Measurements from ENCODE around the gene TESK2. TPM values are rescaled to one million over a fixed set of nuclear protein-coding genes. Genes with fewer than 3 reads are reported as not detected.

TESK2 gene
- polyA plus RNA-seq, 1 donor (not counting 4 experiments of a cell fraction or from before 2014, with no cell fraction given): 2.0 TPM

DNA sequence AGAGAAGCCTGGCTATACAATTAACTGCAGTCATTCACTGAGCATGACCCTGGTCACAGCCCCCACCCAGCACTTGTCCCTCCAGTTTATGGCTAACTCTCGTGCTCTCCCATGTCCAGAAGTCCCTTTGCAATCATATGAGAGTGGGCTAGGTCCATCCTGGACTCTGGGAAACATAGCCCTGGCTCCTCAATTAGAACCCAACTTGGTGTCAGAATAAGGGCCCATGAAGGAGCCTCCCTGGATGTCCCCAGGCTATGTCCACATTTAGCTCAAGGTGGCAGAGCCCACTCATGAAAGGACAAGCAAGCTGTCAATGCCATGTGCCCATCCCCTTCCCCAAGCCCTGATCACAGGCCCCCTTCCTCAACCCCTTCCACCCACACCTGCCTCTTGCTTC lies 191.7 kb downstream of the TESK2 start:
- no peak overlapping the region for H3K4me2 ChIP-seq (ENCODE audit: control insufficient read depth, extremely low read depth, insufficient read depth, low read depth, low read length)
- H3K9me3 ChIP-seq (ENCODE audit: control insufficient read depth, low read depth, low read length): no peaks in the 10 kb centered on the region
- peaks cover 3% of the 10 kb centered on the region for H3K4me1 ChIP-seq (ENCODE audit: control insufficient read depth, extremely low read depth, insufficient read depth, low read length)

DNA sequence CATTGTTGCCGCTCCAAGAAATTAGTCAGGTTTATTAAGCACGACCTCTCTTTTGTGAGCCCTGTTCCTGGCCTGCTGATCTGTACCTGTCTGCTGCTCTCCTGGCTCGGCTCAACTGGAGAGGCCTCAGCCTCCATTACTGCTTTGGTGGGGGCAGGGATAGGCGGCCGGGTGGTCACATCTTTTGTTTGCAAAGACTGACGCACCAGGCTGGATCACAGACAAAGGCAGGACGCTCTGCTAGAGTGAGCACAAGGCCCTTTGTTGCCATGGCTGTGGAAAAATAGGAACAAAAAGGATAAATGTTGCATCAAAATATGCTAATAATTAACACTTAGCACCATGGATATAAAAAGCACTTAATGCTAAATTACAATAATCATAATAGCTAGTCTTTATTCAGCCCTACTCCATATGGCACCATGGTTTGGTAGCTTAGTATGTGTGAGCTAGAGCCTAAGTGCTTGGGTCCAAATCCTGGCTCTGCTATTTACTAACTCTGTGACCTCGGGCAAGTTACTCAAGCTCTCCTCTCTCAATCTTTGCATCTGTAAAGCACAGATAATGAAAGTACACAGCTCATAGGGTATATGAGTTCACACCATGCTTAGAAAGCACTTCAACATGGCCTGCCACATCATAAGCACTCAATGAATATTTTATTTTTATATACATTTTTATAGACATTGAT lies 193.2 kb downstream of the TESK2 start:
- Histone ChIP-seq H4K20me1 (ENCODE audit: control insufficient read depth, extremely low read depth, insufficient read depth, low read length) (no peaks in the 10 kb centered on the region), H3K9ac (ENCODE audit: control insufficient read depth, extremely low read depth, insufficient read depth, low read length) (no peak overlapping the region), H3K9me3 (ENCODE audit: control insufficient read depth, low read depth, low read length) (no peaks in the 10 kb centered on the region), H3K27me3 (ENCODE audit: control insufficient read depth, extremely low read depth, insufficient read depth, low read length) (no peaks in the 10 kb centered on the region), H3K4me3 (ENCODE audit: control insufficient read depth in 2 of 3, extremely low read depth in 1 of 3, insufficient read depth in 2 of 3, low read depth in 1 of 3, low read length in 3 of 3) (no peak overlapping the region), H3K9me1 (ENCODE audit: control insufficient read depth, extremely low read depth, insufficient read depth, low read length) (no peaks in the 10 kb centered on the region), H3K4me2 (ENCODE audit: control insufficient read depth, extremely low read depth, insufficient read depth, low read depth, low read length) (no peak overlapping the region), H2AFZ (ENCODE audit: control insufficient read depth, low read length) (no peak overlapping the region), H3K27ac (ENCODE audit: control insufficient read depth, insufficient read depth, low read length) (no peak overlapping the region), H3K79me2 (ENCODE audit: control insufficient read depth, insufficient read depth, low read length) (no peaks in the 10 kb centered on the region), H3K36me3 (ENCODE audit: control insufficient read depth in 2 of 2, extremely low read depth in 1 of 2, insufficient read depth in 2 of 2, low read length in 2 of 2) (no peaks in the 10 kb centered on the region), H3K4me1 (ENCODE audit: control insufficient read depth, extremely low read depth, insufficient read depth, low read length) (no peaks in the 10 kb centered on the region)
- FAIRE-seq: no peak
- dilution Hi-C loops (cut with MboI; ENCODE audit: extremely low pct_ligation_motif_present, low sequenced_read_pairs): no loop called here
- no peak for DNase-seq (ENCODE audit: low read depth, low spot score)
- TF ChIP-seq, protein P1, sequence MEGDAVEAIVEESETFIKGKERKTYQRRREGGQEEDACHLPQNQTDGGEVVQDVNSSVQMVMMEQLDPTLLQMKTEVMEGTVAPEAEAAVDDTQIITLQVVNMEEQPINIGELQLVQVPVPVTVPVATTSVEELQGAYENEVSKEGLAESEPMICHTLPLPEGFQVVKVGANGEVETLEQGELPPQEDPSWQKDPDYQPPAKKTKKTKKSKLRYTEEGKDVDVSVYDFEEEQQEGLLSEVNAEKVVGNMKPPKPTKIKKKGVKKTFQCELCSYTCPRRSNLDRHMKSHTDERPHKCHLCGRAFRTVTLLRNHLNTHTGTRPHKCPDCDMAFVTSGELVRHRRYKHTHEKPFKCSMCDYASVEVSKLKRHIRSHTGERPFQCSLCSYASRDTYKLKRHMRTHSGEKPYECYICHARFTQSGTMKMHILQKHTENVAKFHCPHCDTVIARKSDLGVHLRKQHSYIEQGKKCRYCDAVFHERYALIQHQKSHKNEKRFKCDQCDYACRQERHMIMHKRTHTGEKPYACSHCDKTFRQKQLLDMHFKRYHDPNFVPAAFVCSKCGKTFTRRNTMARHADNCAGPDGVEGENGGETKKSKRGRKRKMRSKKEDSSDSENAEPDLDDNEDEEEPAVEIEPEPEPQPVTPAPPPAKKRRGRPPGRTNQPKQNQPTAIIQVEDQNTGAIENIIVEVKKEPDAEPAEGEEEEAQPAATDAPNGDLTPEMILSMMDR (optimal IDR thresholded peaks at IDR 0.05 in 1 of 3, IDR thresholded peaks at IDR 0.05 in 1 of 3, conservative IDR thresholded peaks at IDR 0.05 in 1 of 3; ENCODE audit: extremely low read depth in 1 of 3, insufficient read depth in 2 of 3, low read length in 3 of 3): no peak
- TF ChIP-seq EZH2 (IDR thresholded peaks at IDR 0.05; ENCODE audit: low read length): no peak

More for the DNA sequence above, 191.7 kb downstream of the TESK2 start:
- FAIRE-seq (no peak), DNase-seq (ENCODE audit: low read depth, low spot score) (no peak)
- Histone ChIP-seq H3K27ac (ENCODE audit: control insufficient read depth, insufficient read depth, low read length) (no peak overlapping the region), H4K20me1 (ENCODE audit: control insufficient read depth, extremely low read depth, insufficient read depth, low read length) (no peaks in the 10 kb centered on the region), H3K4me3 (ENCODE audit: control insufficient read depth in 2 of 3, extremely low read depth in 1 of 3, insufficient read depth in 2 of 3, low read depth in 1 of 3, low read length in 3 of 3) (no peak overlapping the region), H3K27me3 (ENCODE audit: control insufficient read depth, extremely low read depth, insufficient read depth, low read length) (no peaks in the 10 kb centered on the region), H2AFZ (ENCODE audit: control insufficient read depth, low read length) (no peak overlapping the region), H3K9me1 (ENCODE audit: control insufficient read depth, extremely low read depth, insufficient read depth, low read length) (no peaks in the 10 kb centered on the region), H3K9ac (ENCODE audit: control insufficient read depth, extremely low read depth, insufficient read depth, low read length) (no peak overlapping the region), H3K79me2 (ENCODE audit: control insufficient read depth, insufficient read depth, low read length) (no peaks in the 10 kb centered on the region), H3K36me3 (ENCODE audit: control insufficient read depth in 2 of 2, extremely low read depth in 1 of 2, insufficient read depth in 2 of 2, low read length in 2 of 2) (no peaks in the 10 kb centered on the region)
- dilution Hi-C loops (cut with MboI; ENCODE audit: extremely low pct_ligation_motif_present, low sequenced_read_pairs): no loop called here
- TF ChIP-seq, protein P1 (optimal IDR thresholded peaks at IDR 0.05 in 1 of 3, IDR thresholded peaks at IDR 0.05 in 1 of 3, conservative IDR thresholded peaks at IDR 0.05 in 1 of 3; ENCODE audit: extremely low read depth in 1 of 3, insufficient read depth in 2 of 3, low read length in 3 of 3): no peak
- TF ChIP-seq EZH2 (IDR thresholded peaks at IDR 0.05; ENCODE audit: low read length): no peak

Other genes starting within 250 kb of the TESK2 start
- gene HPDL, start 164.3 kb downstream of the TESK2 start, polyA plus RNA-seq: 0.14 to 0.42 TPM (median 0.18 TPM) in 3 replicates
- 10.8 to 17.9 TPM (median 12.1 TPM) in 3 replicates for gene TOE1, start 151.0 kb downstream of the TESK2 start, polyA plus RNA-seq
- gene MUTYH, start 150.7 kb downstream of the TESK2 start, polyA plus RNA-seq: 8.6 to 10.8 TPM (median 10.0 TPM) in 3 replicates
- gene CCDC163, start 8.9 kb upstream of the TESK2 start, polyA plus RNA-seq: 1.7 to 2.2 TPM (median 1.9 TPM) in 3 replicates
- gene MMACHC, start 9.1 kb upstream of the TESK2 start, polyA plus RNA-seq: 4.7 to 7.6 TPM (median 5.7 TPM) in 3 replicates
- 938 to 1,251 TPM (median 971 TPM) in 3 replicates for gene PRDX1, start 30.7 kb upstream of the TESK2 start, polyA plus RNA-seq
- gene AKR1A1, start 59.7 kb upstream of the TESK2 start, polyA plus RNA-seq: 104 to 109 TPM (median 107 TPM) in 3 replicates
- 19.9 to 61.7 TPM (median 60.1 TPM) in 3 replicates for gene NASP, start 92.9 kb upstream of the TESK2 start, polyA plus RNA-seq
- 0.17 to 0.57 TPM (median 0.37 TPM) in 3 replicates for gene CCDC17, start 132.9 kb upstream of the TESK2 start, polyA plus RNA-seq
- 43.4 to 65.5 TPM (median 64.1 TPM) in 3 replicates for gene GPBP1L1, start 195.4 kb upstream of the TESK2 start, polyA plus RNA-seq
- 69.7 to 110 TPM (median 91.4 TPM) in 3 replicates for gene TMEM69, start 197.0 kb upstream of the TESK2 start, polyA plus RNA-seq

Data from keratinocyte (primary cell).